ENCODE measurements around the gene CALML6. TPM values are rescaled to one million over a fixed set of nuclear protein-coding genes. Genes with fewer than 3 reads are reported as not detected.
A peak's percentile ranks its signal among the peaks of the same experiment; 100 is the strongest.

Gene CALML6
- total and polyA plus RNA-seq, 2 experiments from 2014 or later, result 0.87 TPM; not detected in 1

DNA sequence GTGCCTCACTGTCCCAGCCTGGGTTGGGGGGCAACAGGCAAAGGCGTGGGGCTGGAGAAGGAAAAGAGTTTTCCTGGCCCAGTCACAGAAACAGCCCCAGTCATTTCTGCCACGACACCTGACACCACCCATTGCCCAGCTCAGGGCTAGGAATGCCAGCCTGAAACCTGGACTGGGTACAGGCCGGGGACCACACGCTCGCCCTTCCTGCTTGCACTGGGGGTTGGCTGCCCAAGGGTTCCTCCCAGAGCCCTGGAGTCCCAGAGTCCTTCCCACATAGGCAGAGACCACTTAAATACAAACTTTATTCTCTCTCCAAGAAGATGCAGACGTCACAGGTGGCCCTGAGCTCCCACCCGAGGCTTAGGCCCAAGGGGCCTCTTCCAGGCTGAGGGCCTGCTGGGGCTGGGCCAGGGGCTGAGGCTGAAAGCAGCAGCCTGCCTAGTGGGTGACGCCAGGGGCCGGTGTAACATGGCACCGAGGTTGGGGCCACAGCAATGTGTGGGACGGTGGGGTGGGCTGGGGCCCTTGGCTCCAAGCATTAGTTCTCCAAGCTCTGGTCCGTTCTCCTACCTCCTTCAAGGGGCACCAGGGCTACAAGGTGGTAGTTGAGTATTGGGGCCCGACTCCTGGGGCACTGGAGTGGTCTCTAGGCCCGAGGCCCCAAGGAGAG lies 2.4 kb downstream of the CALML6 start (continued):
- no peak for TF ChIP-seq STAT1 (IDR thresholded peaks at IDR 0.05; ENCODE audit: unreplicated experiment)
- TF ChIP-seq, protein P1, sequence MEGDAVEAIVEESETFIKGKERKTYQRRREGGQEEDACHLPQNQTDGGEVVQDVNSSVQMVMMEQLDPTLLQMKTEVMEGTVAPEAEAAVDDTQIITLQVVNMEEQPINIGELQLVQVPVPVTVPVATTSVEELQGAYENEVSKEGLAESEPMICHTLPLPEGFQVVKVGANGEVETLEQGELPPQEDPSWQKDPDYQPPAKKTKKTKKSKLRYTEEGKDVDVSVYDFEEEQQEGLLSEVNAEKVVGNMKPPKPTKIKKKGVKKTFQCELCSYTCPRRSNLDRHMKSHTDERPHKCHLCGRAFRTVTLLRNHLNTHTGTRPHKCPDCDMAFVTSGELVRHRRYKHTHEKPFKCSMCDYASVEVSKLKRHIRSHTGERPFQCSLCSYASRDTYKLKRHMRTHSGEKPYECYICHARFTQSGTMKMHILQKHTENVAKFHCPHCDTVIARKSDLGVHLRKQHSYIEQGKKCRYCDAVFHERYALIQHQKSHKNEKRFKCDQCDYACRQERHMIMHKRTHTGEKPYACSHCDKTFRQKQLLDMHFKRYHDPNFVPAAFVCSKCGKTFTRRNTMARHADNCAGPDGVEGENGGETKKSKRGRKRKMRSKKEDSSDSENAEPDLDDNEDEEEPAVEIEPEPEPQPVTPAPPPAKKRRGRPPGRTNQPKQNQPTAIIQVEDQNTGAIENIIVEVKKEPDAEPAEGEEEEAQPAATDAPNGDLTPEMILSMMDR (conservative IDR thresholded peaks at IDR 0.05; ENCODE audit: low read depth in 2 of 2), result no peak

DNA sequence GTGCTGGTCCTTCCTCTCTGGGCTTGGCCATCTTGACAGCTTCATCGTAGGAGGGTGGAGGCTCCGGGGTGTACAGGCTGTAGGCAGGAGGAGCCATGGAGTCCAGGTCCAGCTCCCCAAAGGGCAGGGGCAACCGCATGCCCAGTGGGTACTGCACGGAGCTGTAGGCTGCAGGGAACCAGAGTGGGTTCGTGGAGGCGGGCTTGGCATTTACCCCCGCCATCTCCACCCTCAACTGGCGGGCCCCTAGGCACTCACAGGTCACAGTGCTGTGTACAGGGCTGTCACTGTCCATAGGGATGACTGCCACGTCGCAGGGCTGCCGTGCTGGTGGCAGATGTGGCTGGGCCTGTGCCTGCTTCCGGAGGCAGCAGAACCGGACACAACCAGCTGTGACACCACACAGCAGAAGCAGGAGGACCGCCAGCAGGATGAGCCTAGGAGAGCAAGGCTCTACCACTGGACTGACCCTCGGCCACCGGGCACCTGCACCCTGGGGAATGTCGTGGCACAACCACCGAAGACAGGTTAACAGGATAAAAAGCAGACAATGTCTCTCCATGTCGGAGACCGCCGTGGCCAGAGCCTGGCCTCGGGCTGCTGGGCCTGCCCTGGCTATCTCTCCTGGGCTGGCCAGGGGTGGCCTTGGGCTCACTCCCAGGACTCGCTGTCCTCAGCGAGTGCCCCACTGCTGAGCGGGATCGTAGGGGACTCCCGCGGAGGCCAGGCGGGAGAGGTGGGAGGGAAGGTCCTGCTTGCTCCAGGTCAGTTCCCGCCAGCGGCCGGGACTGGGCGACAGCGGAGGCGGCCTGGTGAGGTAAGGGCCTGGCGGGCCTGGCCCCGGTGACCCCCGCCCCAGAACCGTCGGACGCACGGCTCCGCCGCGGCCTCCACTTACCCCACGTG lies 3.2 kb downstream of the CALML6 start:
- H2AFZ ChIP-seq, result peak overlapping the region; percentile 63; the same call in 1 of the 2 replicates
- TF ChIP-seq EZH2 (IDR thresholded peaks at IDR 0.05; ENCODE audit: low read depth, unreplicated experiment), result no peak
- no peak for TF ChIP-seq REST (IDR thresholded peaks at IDR 0.05; ENCODE audit: unreplicated experiment)
- TF ChIP-seq NANOG (IDR thresholded peaks at IDR 0.05; ENCODE audit: borderline replicate concordance), result no peak
- TF ChIP-seq JUNB (IDR thresholded peaks at IDR 0.05; ENCODE audit: unreplicated experiment), result no peak
- no peak for TF ChIP-seq ZNF462 (CRISPR knock-in tag; IDR thresholded peaks at IDR 0.05)
- no peak for TF ChIP-seq POLR2AphosphoS5 (IDR thresholded peaks at IDR 0.05; ENCODE audit: low read depth)
- TF ChIP-seq, protein P2, sequence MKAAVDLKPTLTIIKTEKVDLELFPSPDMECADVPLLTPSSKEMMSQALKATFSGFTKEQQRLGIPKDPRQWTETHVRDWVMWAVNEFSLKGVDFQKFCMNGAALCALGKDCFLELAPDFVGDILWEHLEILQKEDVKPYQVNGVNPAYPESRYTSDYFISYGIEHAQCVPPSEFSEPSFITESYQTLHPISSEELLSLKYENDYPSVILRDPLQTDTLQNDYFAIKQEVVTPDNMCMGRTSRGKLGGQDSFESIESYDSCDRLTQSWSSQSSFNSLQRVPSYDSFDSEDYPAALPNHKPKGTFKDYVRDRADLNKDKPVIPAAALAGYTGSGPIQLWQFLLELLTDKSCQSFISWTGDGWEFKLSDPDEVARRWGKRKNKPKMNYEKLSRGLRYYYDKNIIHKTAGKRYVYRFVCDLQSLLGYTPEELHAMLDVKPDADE (IDR thresholded peaks at IDR 0.05), result no peak
- TF ChIP-seq EZH2phosphoT487 (IDR thresholded peaks at IDR 0.05; ENCODE audit: unreplicated experiment), result no peak

More for the DNA sequence above, 3.2 kb downstream of the CALML6 start:
- Mint-ChIP-seq H3K9me3 (no peaks in the 10 kb centered on the region), H3K4me3 (peak overlapping the region; percentile 64), H3K27ac (no peak overlapping the region), H3K27me3 (ENCODE audit: insufficient read depth, low read depth, poor library complexity) (peaks cover 6% of the 10 kb centered on the region), H3K4me1 (peaks cover 7% of the 10 kb centered on the region; the same call in 1 of the 3 replicates), H3K36me3 (ENCODE audit: low read depth) (no peaks in the 10 kb centered on the region)
- Histone ChIP-seq H3K4me3 (peak overlapping the region; percentile 76), H3K36me3 (ENCODE audit: insufficient read depth) (no peaks in the 10 kb centered on the region), H3K27ac (ENCODE audit: low read depth) (peak overlapping the region; percentile 72; the same call in 1 of the 2 replicates), H3F3A (replicated peaks; ENCODE audit: low read depth) (0 out of 2 replicates have a peak, but pooled peaks cover 8% of the 10 kb centered on the region), H4K20me1 (replicated peaks; ENCODE audit: insufficient read depth) (no peaks in the 10 kb centered on the region), H3K9me2 (ENCODE audit: insufficient read depth) (no peaks in the 10 kb centered on the region), H3K79me2 (replicated peaks; ENCODE audit: insufficient read depth) (no peaks in the 10 kb centered on the region), H3K27me3 (ENCODE audit: insufficient read depth) (no peaks in the 10 kb centered on the region), H3K4me2 (peak overlapping the region; percentile 86), H3K4me1 (ENCODE audit: insufficient read depth) (no peaks in the 10 kb centered on the region; the same call in 1 of the 2 replicates)
- DNase-seq (ENCODE audit: low spot score), result no peak
- no peak for ATAC-seq

All from GM23338 (cell line).